Peyer's patch (tissue), 4 donors: ENCODE measurements around the gene SLC35E1.

Source experiments
- POLR2A ChIP-seq, 2 donors: fragments of 450-650 bp; IDR thresholded peaks; one replicate each; pipeline ENCODE4 v1.5.1; 2017; ENCODE audit warnings: antibody characterized with exemption in 2 of 2, mild to moderate bottlenecking in 2 of 2, moderate library complexity in 2 of 2
- TF ChIP-seq, protein P1 (sequence below), 6 experiments: fragments of 450-650 bp in 4 of 6; fragments of 200-600 bp in 2 of 6; sonication (generic) in 1 of 6; IDR thresholded peaks; one replicate each; pipeline ENCODE4 v1.5.1; 2017 to 2019; ENCODE audit warnings: antibody characterized with exemption in 6 of 6, mild to moderate bottlenecking in 3 of 6, moderate library complexity in 1 of 6

DNA sequence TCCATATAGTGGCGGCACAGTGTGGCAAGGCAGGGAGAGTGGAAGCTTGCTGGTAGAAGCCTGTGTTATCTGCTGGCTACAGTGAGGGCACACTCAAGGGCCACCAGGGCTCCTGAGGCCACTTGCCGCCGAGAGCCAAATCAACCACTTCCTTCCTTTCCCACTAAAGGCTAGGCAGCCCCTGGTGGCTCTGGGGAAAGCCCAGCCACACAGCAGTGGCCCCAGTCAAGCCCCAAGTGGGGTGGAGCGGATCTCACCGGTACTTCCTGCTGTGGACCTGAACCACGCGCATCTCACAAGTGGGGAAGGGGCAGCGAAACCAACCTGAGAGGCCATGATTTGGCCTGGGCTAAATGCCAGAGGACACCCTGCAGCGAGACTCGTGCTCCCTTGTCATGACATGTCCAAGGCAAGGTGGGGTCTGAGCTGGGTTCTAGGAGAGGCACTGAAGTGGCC is 21.9 kb upstream of the SLC35E1 start:
- TF ChIP-seq POLR2A (IDR thresholded peaks at IDR 0.05) = no peak
- TF ChIP-seq, protein P1, sequence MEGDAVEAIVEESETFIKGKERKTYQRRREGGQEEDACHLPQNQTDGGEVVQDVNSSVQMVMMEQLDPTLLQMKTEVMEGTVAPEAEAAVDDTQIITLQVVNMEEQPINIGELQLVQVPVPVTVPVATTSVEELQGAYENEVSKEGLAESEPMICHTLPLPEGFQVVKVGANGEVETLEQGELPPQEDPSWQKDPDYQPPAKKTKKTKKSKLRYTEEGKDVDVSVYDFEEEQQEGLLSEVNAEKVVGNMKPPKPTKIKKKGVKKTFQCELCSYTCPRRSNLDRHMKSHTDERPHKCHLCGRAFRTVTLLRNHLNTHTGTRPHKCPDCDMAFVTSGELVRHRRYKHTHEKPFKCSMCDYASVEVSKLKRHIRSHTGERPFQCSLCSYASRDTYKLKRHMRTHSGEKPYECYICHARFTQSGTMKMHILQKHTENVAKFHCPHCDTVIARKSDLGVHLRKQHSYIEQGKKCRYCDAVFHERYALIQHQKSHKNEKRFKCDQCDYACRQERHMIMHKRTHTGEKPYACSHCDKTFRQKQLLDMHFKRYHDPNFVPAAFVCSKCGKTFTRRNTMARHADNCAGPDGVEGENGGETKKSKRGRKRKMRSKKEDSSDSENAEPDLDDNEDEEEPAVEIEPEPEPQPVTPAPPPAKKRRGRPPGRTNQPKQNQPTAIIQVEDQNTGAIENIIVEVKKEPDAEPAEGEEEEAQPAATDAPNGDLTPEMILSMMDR (IDR thresholded peaks at IDR 0.05) = no peak
